SU-DHL-6 (cell line): Measurements from ENCODE around the gene PROSER1.

ENCODE experiments used
- H2AFZ ChIP-seq: fragments of 200-600 bp; sonication (generic); 2 replicates; pipeline ENCODE4 v1.6.1; 2014; ENCODE audit warnings: low read depth, mild to moderate bottlenecking, moderate library complexity, mixed read lengths, antibody characterized with exemption, low read length; ENCODE audit not compliant: severe bottlenecking
- H3F3A ChIP-seq: fragments of 200-600 bp; shearing (Covaris generic); 2 replicates; pipeline ENCODE4 v1.6.0; 2016; ENCODE audit warnings: antibody characterized with exemption, mild to moderate bottlenecking; ENCODE audit not compliant: insufficient read depth
- H3K27ac ChIP-seq: fragments of 200-600 bp; sonication (generic); 2 replicates; pipeline ENCODE4 v1.5.1; 2016; ENCODE audit warnings: low read depth, mild to moderate bottlenecking, low read length, moderate library complexity, mixed read lengths
- H3K27me3 ChIP-seq: fragments of 200-600 bp; sonication (generic), shearing (Covaris generic); 2 replicates; pipeline ENCODE4 v1.6.0; 2014; ENCODE audit warnings: mild to moderate bottlenecking, low read length
- H3K36me3 ChIP-seq: fragments of 200-600 bp; sonication (generic); 2 replicates; pipeline ENCODE4 v1.6.1; 2014; ENCODE audit warnings: mild to moderate bottlenecking, low read length, mixed read lengths
- H3K4me2 ChIP-seq: fragments of 300-600, 200-600 bp; shearing (Covaris generic), sonication (generic); 2 replicates; pipeline ENCODE4 v1.6.0; 2014; ENCODE audit warnings: low read length, low read depth, mild to moderate bottlenecking; ENCODE audit not compliant: poor library complexity, severe bottlenecking
- H3K4me3 ChIP-seq: fragments of 200-600 bp; sonication (generic); 2 replicates; pipeline ENCODE4 v1.5.1; 2014; ENCODE audit warnings: antibody characterized with exemption, low read length, mild to moderate bottlenecking, mixed read lengths; ENCODE audit not compliant: insufficient read depth, poor library complexity, severe bottlenecking
- H3K79me2 ChIP-seq: fragments of 200-600 bp; sonication (generic); 2 replicates; pipeline ENCODE4 v1.6.1; 2014; ENCODE audit warnings: mild to moderate bottlenecking, low read length, moderate library complexity; ENCODE audit not compliant: insufficient read depth
- H3K9ac ChIP-seq: fragments of 200-600 bp; sonication (generic); 2 replicates; pipeline ENCODE4 v1.7.0; 2014; ENCODE audit warnings: mild to moderate bottlenecking, low read length
- H3K9me2 ChIP-seq: fragments of 200-600 bp; sonication (generic); replicated peaks from 2 replicates; pipeline ENCODE4 v1.6.1; 2014; ENCODE audit warnings: low read length; ENCODE audit not compliant: insufficient read depth
- H3K9me3 ChIP-seq: fragments of 200-600 bp; sonication (generic); 2 replicates; pipeline ENCODE4 v1.6.1; 2014; ENCODE audit warnings: low read length, mixed read lengths; ENCODE audit not compliant: insufficient read depth
- H4K20me1 ChIP-seq: fragments of 200-600 bp; sonication (generic); 2 replicates; pipeline ENCODE4 v1.6.1; 2014; ENCODE audit warnings: low read depth, mild to moderate bottlenecking, antibody characterized with exemption, low read length, moderate library complexity, mixed read lengths
- CTCF ChIP-seq: fragments of 200-600 bp; sonication (generic); IDR thresholded peaks from one replicate; pipeline ENCODE4 v1.5.1; 2017; ENCODE audit warnings: antibody characterized with exemption, mild to moderate bottlenecking, low read length, moderate library complexity; ENCODE audit not compliant: insufficient read depth, poor library complexity, severe bottlenecking
- EZH2phosphoT487 ChIP-seq: fragments of 200-600 bp; sonication (generic), shearing (Covaris generic); conservative IDR thresholded peaks from 2 replicates; pipeline ENCODE4 v1.6.1; 2018; ENCODE audit warnings: mild to moderate bottlenecking, antibody characterized with exemption, low read length, moderate library complexity, mixed read lengths

The PROSER1 gene

GRCh38 chr13:39062004-39062403 lies 24.1 kb upstream of the PROSER1 start:
- no peak overlapping the region for H3K4me3 ChIP-seq
- H3K36me3 ChIP-seq, result no peaks in the 10 kb centered on the region
- no peaks in the 10 kb centered on the region for H3K27me3 ChIP-seq
- TF ChIP-seq EZH2phosphoT487 (no peak), CTCF (no peak)
- no peaks in the 10 kb centered on the region for H3F3A ChIP-seq
- no peaks in the 10 kb centered on the region for H3K79me2 ChIP-seq
- no peaks in the 10 kb centered on the region for H3K9me3 ChIP-seq
- H3K9me2 ChIP-seq, result no peaks in the 10 kb centered on the region
- no peak overlapping the region for H3K9ac ChIP-seq
- H2AFZ ChIP-seq, result no peak overlapping the region
- no peaks in the 10 kb centered on the region for H4K20me1 ChIP-seq
- no peak overlapping the region for H3K4me2 ChIP-seq
- H3K27ac ChIP-seq, result no peak overlapping the region

GRCh38 chr13:39058040-39058439 lies 20.2 kb upstream of the PROSER1 start:
- H3K79me2 ChIP-seq, result no peaks in the 10 kb centered on the region
- no peaks in the 10 kb centered on the region for H3K9me2 ChIP-seq
- H4K20me1 ChIP-seq, result no peaks in the 10 kb centered on the region
- H3K36me3 ChIP-seq, result no peaks in the 10 kb centered on the region
- no peak overlapping the region for H3K4me2 ChIP-seq
- H3K9me3 ChIP-seq, result no peaks in the 10 kb centered on the region
- no peaks in the 10 kb centered on the region for H3K27me3 ChIP-seq
- H3K27ac ChIP-seq, result no peak overlapping the region
- no peak for TF ChIP-seq EZH2phosphoT487
- TF ChIP-seq CTCF, result no peak
- no peak overlapping the region for H3K4me3 ChIP-seq
- H3K9ac ChIP-seq, result no peak overlapping the region
- no peaks in the 10 kb centered on the region for H3F3A ChIP-seq
- no peak overlapping the region for H2AFZ ChIP-seq

GRCh38 chr13:39056018-39056417 lies 18.1 kb upstream of the PROSER1 start:
- Histone ChIP-seq H3K79me2 (no peaks in the 10 kb centered on the region), H3K27me3 (no peaks in the 10 kb centered on the region), H3K9me3 (no peaks in the 10 kb centered on the region), H3F3A (no peaks in the 10 kb centered on the region), H3K9ac (no peak overlapping the region), H3K27ac (no peak overlapping the region), H3K36me3 (no peaks in the 10 kb centered on the region), H2AFZ (no peak overlapping the region), H3K4me2 (no peak overlapping the region), H3K9me2 (no peaks in the 10 kb centered on the region), H4K20me1 (no peaks in the 10 kb centered on the region), H3K4me3 (no peak overlapping the region)
- TF ChIP-seq EZH2phosphoT487 (no peak), CTCF (no peak)

- H3F3A ChIP-seq, result no peaks in the 10 kb centered on the region
- no peaks in the 10 kb centered on the region for H3K9me2 ChIP-seq
- H3K9me3 ChIP-seq, result no peaks in the 10 kb centered on the region
- no peak overlapping the region for H3K4me2 ChIP-seq
- no peak overlapping the region for H2AFZ ChIP-seq
- H3K9ac ChIP-seq, result no peak overlapping the region
- no peaks in the 10 kb centered on the region for H3K36me3 ChIP-seq
- no peaks in the 10 kb centered on the region for H3K79me2 ChIP-seq
- H4K20me1 ChIP-seq, result no peaks in the 10 kb centered on the region
- no peaks in the 10 kb centered on the region for H3K27me3 ChIP-seq
- no peak overlapping the region for H3K4me3 ChIP-seq
- H3K27ac ChIP-seq, result no peak overlapping the region
- no peak for TF ChIP-seq EZH2phosphoT487
- TF ChIP-seq CTCF, result no peak
Measured at GRCh38 chr13:39054112-39054511, 16.2 kb upstream of the PROSER1 start.
